ENCODE results near the gene CCL4. TPM values are rescaled to one million over a fixed set of nuclear protein-coding genes. Genes with fewer than 3 reads are reported as not detected.

CCL4 gene
- total and polyA plus RNA-seq, 4 experiments from 2014 or later: 1.1 to 1.3 (median 1.2) TPM

GRCh38 chr17:36144981-36145729 lies 41.5 kb downstream of the CCL4 start:
- H3K4me3 Mint-ChIP-seq: no peak overlapping the region
- no peaks in the 10 kb centered on the region for H3K27me3 ChIP-seq (ENCODE audit: insufficient read depth, low read length)
- no peaks in the 10 kb centered on the region for H3K4me1 ChIP-seq (ENCODE audit: insufficient read depth, low read length)
- ChIA-PET POLR2A (ENCODE audit: partially characterized antibody) (no interaction called here), CTCF (ENCODE audit: partially characterized antibody) (interaction anchor here (1.3 to 3.5 kb wide), 4 partner anchors 169 to 381 kb away, joined by 4 to 13 read pairs (median 11); no protein-coding TSS in a partner anchor)
- peaks cover 6 to 13% of the 10 kb centered on the region in 2 donors for H3K27me3 Mint-ChIP-seq
- H3K36me3 ChIP-seq (ENCODE audit: insufficient read depth, low read length): no peaks in the 10 kb centered on the region
- H3K9me3 Mint-ChIP-seq: no peaks in the 10 kb centered on the region
- H3K4me1 Mint-ChIP-seq: peaks cover 0 to 3% (median under 1%) of the 10 kb centered on the region in 4 donors
- intact Hi-C loops (cut with micrococcal nuclease): no loop called here
- no peaks in the 10 kb centered on the region for H3K36me3 Mint-ChIP-seq
- no peaks in the 10 kb centered on the region for H3K9me3 ChIP-seq (ENCODE audit: control insufficient read depth in 1 of 2, low read length in 2 of 2)
- no peak overlapping the region for H3K4me3 ChIP-seq (ENCODE audit: low read length in 2 of 2)
- no peak for DNase-seq
- no peak overlapping the region for H3K27ac ChIP-seq (ENCODE audit: low read depth, low read length)
- no peak overlapping the region for H3K27ac Mint-ChIP-seq

- POLR2A ChIA-PET (ENCODE audit: partially characterized antibody): no interaction called here
These were observed 44.0 kb downstream of the CCL4 start for GRCh38 chr17:36147601-36148000.

GRCh38 chr17:36148559-36149295 lies 45.1 kb downstream of the CCL4 start:
- Mint-ChIP-seq H3K27ac (no peak overlapping the region), H3K9me3 (no peaks in the 10 kb centered on the region), H3K27me3 (peaks cover 9 to 26% of the 10 kb centered on the region in 2 donors), H3K4me1 (peaks cover 0 to 3% (median under 1%) of the 10 kb centered on the region in 4 donors), H3K4me3 (peak overlapping the region in 1 of 8 donors; percentile 64), H3K36me3 (no peaks in the 10 kb centered on the region)
- DNase-seq: peak; percentile 44 to 66 (median 57)
- Histone ChIP-seq H3K27ac (ENCODE audit: low read depth, low read length) (no peak overlapping the region), H3K9me3 (ENCODE audit: control insufficient read depth in 1 of 2, low read length in 2 of 2) (no peaks in the 10 kb centered on the region), H3K4me3 (ENCODE audit: low read length in 2 of 2) (no peak overlapping the region), H3K27me3 (ENCODE audit: insufficient read depth, low read length) (no peaks in the 10 kb centered on the region), H3K4me1 (ENCODE audit: insufficient read depth, low read length) (no peaks in the 10 kb centered on the region), H3K36me3 (ENCODE audit: insufficient read depth, low read length) (no peaks in the 10 kb centered on the region)
- intact Hi-C loops (cut with micrococcal nuclease): loop anchor here (1.0 kb wide), 1 partner anchor 179 kb away; no protein-coding TSS in a partner anchor
- POLR2A ChIA-PET (ENCODE audit: partially characterized antibody): no interaction called here
- CTCF ChIA-PET (ENCODE audit: partially characterized antibody): interaction anchor here (0.7 to 2.5 kb wide), 24 partner anchors 13 to 401 kb away, joined by 3 to 22 read pairs (median 4); partner anchors contain the start of gene TAF15

More at GRCh38 chr17:36147601-36148000, 44.0 kb downstream of the CCL4 start:
- CTCF ChIA-PET (ENCODE audit: partially characterized antibody): interaction anchor here (1.0 to 3.5 kb wide), 7 partner anchors 15 to 384 kb away, joined by 4 to 13 read pairs (median 10); no protein-coding TSS in a partner anchor
- H3K4me1 Mint-ChIP-seq: peaks cover 0 to 3% (median under 1%) of the 10 kb centered on the region in 4 donors
- H3K27me3 Mint-ChIP-seq: peaks cover 9 to 20% of the 10 kb centered on the region in 2 donors
- no peaks in the 10 kb centered on the region for H3K9me3 Mint-ChIP-seq
- H3K4me3 Mint-ChIP-seq: no peak overlapping the region
- Histone ChIP-seq H3K9me3 (ENCODE audit: control insufficient read depth in 1 of 2, low read length in 2 of 2) (no peaks in the 10 kb centered on the region), H3K27ac (ENCODE audit: low read depth, low read length) (no peak overlapping the region), H3K4me3 (ENCODE audit: low read length in 2 of 2) (no peak overlapping the region), H3K27me3 (ENCODE audit: insufficient read depth, low read length) (no peaks in the 10 kb centered on the region), H3K36me3 (ENCODE audit: insufficient read depth, low read length) (no peaks in the 10 kb centered on the region), H3K4me1 (ENCODE audit: insufficient read depth, low read length) (no peaks in the 10 kb centered on the region)
- intact Hi-C loops (cut with micrococcal nuclease): no loop called here
- no peak for DNase-seq
- H3K36me3 Mint-ChIP-seq: no peaks in the 10 kb centered on the region
- no peak overlapping the region for H3K27ac Mint-ChIP-seq

- DNase-seq: no peak
- no peaks in the 10 kb centered on the region for H3K4me1 ChIP-seq (ENCODE audit: insufficient read depth, low read length)
- CTCF ChIA-PET (ENCODE audit: partially characterized antibody): interaction anchor here (0.7 to 2.5 kb wide), 20 partner anchors 13 to 402 kb away, joined by 3 to 22 read pairs (median 4); partner anchors contain the start of gene TAF15
- H3K27me3 ChIP-seq (ENCODE audit: insufficient read depth, low read length): no peaks in the 10 kb centered on the region
- no peak overlapping the region for H3K27ac Mint-ChIP-seq
- no peak overlapping the region for H3K4me3 ChIP-seq (ENCODE audit: low read length in 2 of 2)
- no peaks in the 10 kb centered on the region for H3K9me3 Mint-ChIP-seq
- POLR2A ChIA-PET (ENCODE audit: partially characterized antibody): no interaction called here
- H3K27ac ChIP-seq (ENCODE audit: low read depth, low read length): no peak overlapping the region
- H3K36me3 Mint-ChIP-seq: no peaks in the 10 kb centered on the region
- peaks cover 11 to 31% of the 10 kb centered on the region in 2 donors for H3K27me3 Mint-ChIP-seq
- H3K36me3 ChIP-seq (ENCODE audit: insufficient read depth, low read length): no peaks in the 10 kb centered on the region
- H3K9me3 ChIP-seq (ENCODE audit: control insufficient read depth in 1 of 2, low read length in 2 of 2): no peaks in the 10 kb centered on the region
- intact Hi-C loops (cut with micrococcal nuclease): loop anchor here (1.0 kb wide), 1 partner anchor 180 kb away; no protein-coding TSS in a partner anchor
- peak overlapping the region in 1 of 8 donors; percentile 26 for H3K4me3 Mint-ChIP-seq
- peaks cover 0 to 3% (median under 1%) of the 10 kb centered on the region in 4 donors for H3K4me1 Mint-ChIP-seq
These were observed 45.7 kb downstream of the CCL4 start for GRCh38 chr17:36149296-36149820.

GRCh38 chr17:36151891-36152638 lies 48.4 kb downstream of the CCL4 start:
- CTCF ChIA-PET (ENCODE audit: partially characterized antibody): interaction anchor here (0.7 kb wide), 1 partner anchor 183 kb away, joined by 3 read pairs; no protein-coding TSS in a partner anchor
- Mint-ChIP-seq H3K36me3 (no peaks in the 10 kb centered on the region), H3K27me3 (peaks cover 11 to 35% of the 10 kb centered on the region in 2 donors)

GRCh38 chr17:36152639-36153120 lies 49.1 kb downstream of the CCL4 start:
- POLR2A ChIA-PET (ENCODE audit: partially characterized antibody): no interaction called here
- H3K4me1 Mint-ChIP-seq: peaks cover 0 to 3% (median under 1%) of the 10 kb centered on the region in 4 donors

More at GRCh38 chr17:36151891-36152638, 48.4 kb downstream of the CCL4 start:
- peaks cover 0 to 3% (median under 1%) of the 10 kb centered on the region in 4 donors for H3K4me1 Mint-ChIP-seq
- H3K27ac Mint-ChIP-seq: no peak overlapping the region
- no peak overlapping the region for H3K4me3 ChIP-seq (ENCODE audit: low read length in 2 of 2)
- H3K4me3 Mint-ChIP-seq: no peak overlapping the region
- POLR2A ChIA-PET (ENCODE audit: partially characterized antibody): no interaction called here
- H3K27me3 ChIP-seq (ENCODE audit: insufficient read depth, low read length): no peaks in the 10 kb centered on the region
- no peaks in the 10 kb centered on the region for H3K9me3 Mint-ChIP-seq
- H3K4me1 ChIP-seq (ENCODE audit: insufficient read depth, low read length): no peaks in the 10 kb centered on the region
- no peak for DNase-seq
- no peaks in the 10 kb centered on the region for H3K9me3 ChIP-seq (ENCODE audit: control insufficient read depth in 1 of 2, low read length in 2 of 2)
- intact Hi-C loops (cut with micrococcal nuclease): no loop called here
- H3K27ac ChIP-seq (ENCODE audit: low read depth, low read length): no peak overlapping the region
- H3K36me3 ChIP-seq (ENCODE audit: insufficient read depth, low read length): no peaks in the 10 kb centered on the region

More at GRCh38 chr17:36152639-36153120, 49.1 kb downstream of the CCL4 start:
- Mint-ChIP-seq H3K4me3 (no peak overlapping the region), H3K36me3 (no peaks in the 10 kb centered on the region), H3K9me3 (no peaks in the 10 kb centered on the region), H3K27ac (no peak overlapping the region), H3K27me3 (peaks cover 11 to 35% of the 10 kb centered on the region in 2 donors)
- Histone ChIP-seq H3K4me1 (ENCODE audit: insufficient read depth, low read length) (no peaks in the 10 kb centered on the region), H3K27ac (ENCODE audit: low read depth, low read length) (no peak overlapping the region), H3K4me3 (ENCODE audit: low read length in 2 of 2) (no peak overlapping the region), H3K9me3 (ENCODE audit: control insufficient read depth in 1 of 2, low read length in 2 of 2) (no peaks in the 10 kb centered on the region), H3K27me3 (ENCODE audit: insufficient read depth, low read length) (no peaks in the 10 kb centered on the region), H3K36me3 (ENCODE audit: insufficient read depth, low read length) (no peaks in the 10 kb centered on the region)
- no peak for DNase-seq
- CTCF ChIA-PET (ENCODE audit: partially characterized antibody): no interaction called here
- intact Hi-C loops (cut with micrococcal nuclease): no loop called here
